GM18870 (cell line): Measurements from ENCODE around the gene TPRG1L.

Experiments
- ATAC-seq: cut with Tn5 transposase; IDR thresholded peaks from one replicate; pipeline ENCODE4 v1.9.1; 2021; ENCODE audit warnings: moderate library complexity; ENCODE audit not compliant: unreplicated experiment

TPRG1L gene

DNA sequence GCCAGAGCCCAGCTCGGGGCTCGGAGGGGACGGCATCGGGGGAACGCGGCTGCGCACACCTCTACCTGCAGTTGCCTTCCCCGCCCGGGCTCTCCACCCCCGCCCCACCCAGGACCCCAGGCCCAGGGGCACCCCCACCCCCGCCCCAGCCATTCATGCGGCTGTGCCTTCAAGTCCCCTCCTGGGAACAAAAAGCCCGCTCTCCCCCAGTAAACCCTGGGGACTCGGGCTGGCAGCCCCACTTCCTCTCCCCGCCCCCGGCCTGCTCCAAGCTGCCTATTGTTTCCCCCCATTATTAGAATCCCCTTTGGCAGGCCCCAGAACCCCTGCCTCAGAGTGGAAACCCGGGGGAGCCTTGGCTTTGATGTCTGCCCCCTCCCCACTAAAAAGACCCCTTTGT is 31.5 kb upstream of the TPRG1L start:
- ATAC-seq = no peak

DNA sequence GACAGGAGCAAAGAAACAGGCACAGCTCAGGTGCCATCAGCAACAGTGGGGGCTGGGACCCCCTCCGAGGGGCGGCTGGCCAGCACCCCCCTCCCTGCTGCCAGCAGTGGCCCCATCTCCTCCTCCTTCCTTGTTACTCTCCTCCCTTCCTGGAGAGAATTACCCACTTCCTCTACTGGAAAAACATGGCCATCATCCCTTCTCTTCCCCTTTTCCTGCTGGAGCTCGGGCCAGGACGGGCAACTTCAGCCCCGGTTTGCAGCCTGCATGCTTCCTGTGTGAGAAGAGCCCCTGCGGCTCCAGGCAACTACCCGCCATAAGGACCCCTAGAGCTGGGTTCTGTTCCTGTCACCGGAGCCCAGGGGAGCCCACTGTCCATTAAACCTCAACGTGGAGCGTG is 31.1 kb upstream of the TPRG1L start:
- no peak for ATAC-seq

DNA sequence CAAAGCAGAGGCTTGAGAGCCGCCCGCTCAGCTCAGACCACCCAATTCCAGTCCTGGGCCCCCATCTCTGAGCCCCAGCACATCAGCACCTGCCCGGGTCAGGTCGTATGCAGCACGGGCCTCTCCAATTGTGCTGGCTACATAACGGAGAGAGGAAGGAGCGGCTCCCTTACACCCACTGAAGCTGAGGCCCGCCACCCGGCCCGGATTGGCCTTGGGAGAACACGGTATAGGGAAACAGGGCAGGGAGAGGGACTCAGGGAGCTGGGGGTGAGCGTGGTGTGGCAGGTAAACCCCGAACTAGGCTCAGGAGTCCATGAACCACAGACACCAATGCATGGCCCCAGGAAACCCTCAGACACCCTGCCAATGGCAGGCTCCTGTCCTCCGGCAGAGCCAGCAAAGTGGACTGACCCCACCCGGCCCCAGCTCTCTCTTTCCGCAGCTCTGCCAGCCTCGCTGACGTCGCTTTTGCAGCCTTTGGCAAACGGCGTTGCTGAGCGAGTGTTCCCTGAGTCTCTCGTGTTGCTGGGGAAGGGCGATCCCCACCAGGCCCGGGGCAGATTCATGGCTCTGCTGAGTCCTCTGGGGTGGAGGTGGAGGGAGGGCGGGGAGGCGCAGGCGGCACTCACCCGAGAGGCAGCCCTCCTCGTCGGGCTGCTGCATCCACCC is 30.0 kb upstream of the TPRG1L start:
- no peak for ATAC-seq

GRCh38 chr1:3595949-3596348 is 28.9 kb upstream of the TPRG1L start:
- no peak for ATAC-seq

DNA sequence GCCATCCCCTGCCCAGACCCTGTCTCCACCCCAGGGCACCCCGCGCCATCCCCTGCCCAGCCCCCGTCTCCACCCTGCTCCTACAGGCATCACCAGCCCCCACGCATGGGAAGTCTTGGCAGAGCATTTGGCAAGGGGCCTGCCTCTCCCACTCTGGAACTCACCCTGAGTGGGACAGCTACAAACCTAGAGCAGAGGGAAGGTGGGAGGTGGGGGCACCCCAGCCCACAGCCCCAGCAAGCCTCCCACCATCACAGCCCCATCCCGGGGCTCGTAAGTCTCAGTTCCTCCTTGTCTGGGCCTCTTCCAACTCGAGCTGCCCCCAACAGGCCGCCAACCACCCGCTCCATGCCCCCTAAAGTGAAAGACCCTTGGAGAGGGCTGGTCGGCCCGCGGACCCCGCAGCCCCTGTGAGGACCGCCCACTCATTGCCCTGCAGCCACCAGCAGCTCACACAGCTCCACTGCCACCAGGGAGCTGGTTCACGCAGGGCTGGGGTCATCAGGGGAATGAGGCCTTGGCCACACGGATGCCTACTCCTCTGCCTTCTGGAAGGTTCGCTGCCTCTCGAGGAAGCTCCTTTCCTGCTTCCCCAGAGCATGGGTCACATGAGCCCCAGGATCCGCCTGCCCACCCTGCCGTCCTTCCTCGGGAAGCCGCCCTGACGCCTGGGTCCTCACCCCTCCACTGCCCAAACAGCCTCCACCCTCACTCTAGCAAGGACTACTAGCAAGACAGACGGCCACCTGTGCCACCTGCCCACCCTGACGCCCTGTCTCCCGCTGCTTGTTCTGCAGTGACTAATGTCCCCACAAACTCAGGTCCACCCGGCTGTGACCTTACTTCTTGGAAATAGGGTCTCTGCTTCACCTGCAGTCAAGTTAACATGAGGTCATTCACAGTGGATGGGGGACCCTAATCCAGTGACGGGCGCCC is 27.9 kb upstream of the TPRG1L start:
- no peak for ATAC-seq

GRCh38 chr1:3597599-3597964 is 27.2 kb upstream of the TPRG1L start:
- ATAC-seq = no peak

DNA sequence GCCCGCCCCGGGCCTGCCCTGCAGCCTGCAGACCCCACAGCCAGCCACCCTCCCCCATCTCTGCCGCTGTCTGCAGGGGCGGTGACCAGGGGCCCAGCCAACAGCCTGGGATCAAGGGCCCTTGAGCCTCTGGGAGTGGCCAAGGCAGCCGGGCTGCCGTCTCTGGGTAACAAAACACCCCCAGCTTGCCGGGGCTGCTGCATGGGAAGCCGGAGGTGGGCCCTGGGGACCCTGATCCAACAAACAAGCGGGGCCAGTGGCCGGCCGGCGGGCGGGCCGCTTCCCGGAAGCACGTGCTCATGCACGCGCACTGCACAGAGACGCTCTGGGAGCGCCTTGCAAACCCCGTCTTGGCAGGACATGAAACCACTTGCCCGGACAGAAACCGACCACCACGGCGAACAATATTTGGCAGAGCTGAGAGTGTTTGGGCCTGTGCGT is 26.7 kb upstream of the TPRG1L start:
- no peak for ATAC-seq

GRCh38 chr1:3598522-3599285 is 26.1 kb upstream of the TPRG1L start:
- ATAC-seq = no peak

GRCh38 chr1:3599286-3599811 is 25.5 kb upstream of the TPRG1L start:
- no peak for ATAC-seq

- ATAC-seq = no peak
Observed at GRCh38 chr1:3599816-3600215, 25.0 kb upstream of the TPRG1L start.

- no peak for ATAC-seq
Observed at GRCh38 chr1:3600354-3600753, 24.5 kb upstream of the TPRG1L start.

DNA sequence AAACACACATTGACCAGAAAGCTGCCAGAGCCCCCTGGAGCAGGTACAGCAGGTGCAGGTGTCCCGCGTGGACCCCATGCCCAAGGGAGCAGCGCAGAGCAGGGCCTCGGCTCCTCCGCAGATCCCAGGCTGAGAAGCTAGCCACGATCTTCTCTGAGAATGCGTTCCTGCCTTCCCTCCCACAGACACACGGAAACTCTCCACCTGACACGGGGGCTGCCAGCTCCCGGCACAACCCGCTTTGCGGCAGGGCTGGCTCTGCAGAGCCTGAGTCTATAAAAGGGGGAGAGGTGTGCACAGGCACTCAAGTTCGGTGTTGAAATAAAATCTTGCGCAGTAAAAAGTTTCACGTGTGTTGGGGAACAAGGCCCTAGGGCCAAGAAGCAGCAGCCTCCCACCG is 23.1 kb upstream of the TPRG1L start:
- ATAC-seq = no peak

DNA sequence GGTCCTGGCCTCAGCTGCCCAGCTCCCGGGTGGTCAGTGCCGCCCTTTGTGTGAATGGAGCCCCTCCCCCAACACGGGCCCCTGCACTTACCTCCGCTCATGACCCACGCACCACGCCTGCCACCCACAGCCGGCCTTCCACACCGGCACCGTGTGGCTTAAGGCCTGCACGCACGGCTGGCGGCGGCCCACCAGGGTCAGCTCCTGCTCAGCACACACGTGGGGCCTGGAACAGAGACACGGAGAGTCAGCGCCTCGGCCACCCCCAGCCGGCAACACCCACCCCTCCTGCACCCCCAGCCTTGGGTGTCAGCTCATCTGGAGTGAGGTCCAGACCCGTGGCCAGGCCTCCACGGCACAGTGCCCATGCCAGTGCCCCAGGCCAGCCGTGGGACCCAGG is 22.4 kb upstream of the TPRG1L start:
- ATAC-seq = no peak

DNA sequence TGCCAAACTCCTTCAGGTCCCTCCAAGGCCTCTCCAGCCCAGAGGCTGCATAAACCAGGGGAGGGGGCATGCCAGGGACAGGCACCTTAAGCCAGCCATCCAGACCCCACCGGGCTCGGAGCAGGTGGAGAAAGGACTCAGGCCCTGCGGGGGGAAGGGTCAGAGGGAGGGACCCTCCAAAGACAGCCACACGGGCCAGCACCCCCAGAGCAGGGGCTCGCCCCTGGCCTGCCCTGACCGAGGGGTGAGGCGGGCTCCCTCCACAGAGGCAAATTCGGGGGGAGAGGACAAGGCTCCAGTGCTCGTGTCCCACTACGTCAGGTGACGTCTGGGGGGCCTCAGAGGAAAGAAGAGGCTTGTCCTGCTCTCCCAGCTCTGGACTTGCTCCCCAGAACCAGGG is 21.7 kb upstream of the TPRG1L start:
- no peak for ATAC-seq

- no peak for ATAC-seq
Observed at GRCh38 chr1:3603571-3604467, 21.0 kb upstream of the TPRG1L start.

GRCh38 chr1:3604468-3604974 is 20.3 kb upstream of the TPRG1L start:
- ATAC-seq = no peak

GRCh38 chr1:3604997-3605823 is 19.6 kb upstream of the TPRG1L start:
- no peak for ATAC-seq

DNA sequence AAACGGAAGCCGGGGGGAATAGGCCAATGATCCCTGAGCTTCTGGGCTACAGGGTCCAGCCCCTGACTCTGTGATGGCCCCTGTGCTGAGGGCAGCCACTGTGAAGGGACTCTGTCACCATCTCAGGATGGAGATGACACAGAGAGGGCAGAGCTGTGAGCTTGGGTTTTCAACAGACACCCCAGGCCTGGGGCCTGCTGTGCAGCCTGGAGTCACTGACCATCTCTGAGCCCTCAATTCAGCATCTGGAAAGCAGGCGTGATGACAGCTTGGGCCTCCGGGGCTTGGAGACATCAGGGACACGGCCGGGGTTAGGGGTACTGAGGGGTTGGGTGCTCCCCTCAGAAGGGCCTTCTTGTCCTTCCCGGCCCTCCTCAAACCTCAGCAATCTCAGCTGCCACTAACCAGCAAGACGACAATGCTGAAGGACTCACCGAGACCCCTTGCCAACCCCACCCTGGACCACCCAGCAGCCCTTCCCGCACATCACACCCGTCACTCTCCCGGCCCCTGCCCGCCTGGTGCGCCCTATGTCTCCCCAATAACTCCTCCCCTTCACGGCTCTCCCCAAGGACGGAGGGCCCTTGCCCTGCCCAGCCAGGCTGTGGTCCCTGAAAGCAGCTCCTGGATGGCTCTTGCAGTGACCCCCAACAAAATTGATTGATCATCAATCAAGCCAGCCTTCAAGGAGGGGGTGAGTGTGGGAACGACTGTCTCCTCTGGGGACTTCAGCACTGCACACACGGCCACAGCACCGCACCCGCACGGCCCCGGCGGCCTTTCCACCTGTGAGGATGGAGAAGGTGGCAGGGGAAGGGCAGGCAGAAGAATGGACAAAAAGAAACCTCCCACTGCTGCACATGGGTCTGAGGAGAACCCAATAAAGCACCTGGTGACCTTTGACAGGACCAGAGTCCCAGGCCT is 17.8 kb upstream of the TPRG1L start:
- ATAC-seq = no peak
